GDM1 (cell line): ENCODE results near the gene DIAPH2.
"Not testable (repeated sequence)": the region's sequence is repeated elsewhere in the genome, so short reads cannot be mapped to it uniquely, and the experiment has no call there.

ENCODE experiments used
- DNase-seq: peaks from one replicate; lab custom pipeline; 2025; lab: John Stamatoyannopoulos, UW

Gene DIAPH2

DNA sequence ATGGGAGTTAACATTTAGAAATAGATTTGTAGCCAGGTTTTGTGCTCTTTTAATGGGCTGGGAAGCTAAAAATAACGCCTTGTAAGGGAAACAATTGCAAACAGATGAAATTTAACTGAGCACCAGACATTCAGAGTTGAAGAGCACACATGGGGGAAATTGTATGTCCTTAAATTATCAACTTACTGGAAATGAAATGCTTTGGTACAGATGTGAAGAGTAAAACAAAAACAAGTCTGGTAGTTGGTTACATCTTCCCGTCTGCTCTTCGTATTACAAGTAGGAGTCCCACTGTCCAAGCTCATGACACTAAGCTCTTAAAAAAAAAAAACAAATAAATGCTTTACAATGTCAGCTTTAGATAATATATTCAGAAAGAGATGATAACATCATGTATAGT is 139.5 kb downstream of the DIAPH2 start:
- DNase-seq, result no peak

- no peak for DNase-seq
Observed at GRCh38 chrX:96833333-96833732, 148.7 kb downstream of the DIAPH2 start.

- no peak for DNase-seq
Observed at GRCh38 chrX:96834137-96834536, 149.5 kb downstream of the DIAPH2 start.

- DNase-seq, result no peak
Observed at GRCh38 chrX:96835660-96836289, 151.1 kb downstream of the DIAPH2 start.

DNA sequence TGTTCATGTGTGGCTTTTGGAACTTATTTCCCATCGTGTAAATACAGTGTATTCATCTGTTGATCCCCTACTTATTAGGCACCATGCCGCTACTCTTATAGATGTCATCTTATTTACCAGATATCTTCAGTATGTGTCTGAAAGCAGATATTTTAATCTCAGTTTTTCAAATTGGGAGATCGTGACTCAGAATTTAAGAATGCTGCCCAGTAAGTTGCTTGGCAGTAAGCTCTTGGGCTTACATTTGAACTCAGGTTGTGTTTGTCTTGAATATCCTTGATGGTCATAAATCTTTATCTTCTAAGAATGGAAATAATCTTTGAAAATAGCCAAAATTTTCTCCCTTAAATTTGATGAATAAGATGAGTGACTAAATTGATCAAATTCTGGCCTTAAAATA is 153.2 kb downstream of the DIAPH2 start:
- no peak for DNase-seq

DNA sequence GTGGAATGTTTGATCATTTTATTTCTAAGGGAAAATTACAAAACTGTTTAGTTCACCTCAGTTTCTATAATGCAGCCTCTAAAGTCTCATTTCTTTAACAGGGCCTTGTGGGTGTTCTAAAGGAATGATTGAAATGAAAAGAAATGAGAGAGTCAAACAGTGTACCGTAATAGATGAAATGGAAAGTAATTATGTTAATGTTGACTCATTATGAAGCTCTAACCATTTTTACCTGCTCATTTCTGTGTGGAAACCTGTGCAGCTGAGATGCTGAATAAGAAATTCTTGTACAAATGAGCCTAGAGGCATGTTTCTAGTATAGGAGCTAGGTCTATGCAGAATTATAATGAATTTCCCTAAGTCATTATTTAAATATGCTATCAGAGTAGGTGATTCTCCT is 153.9 kb downstream of the DIAPH2 start:
- no peak for DNase-seq

- no peak for DNase-seq
Observed at GRCh38 chrX:96841325-96841724, 156.7 kb downstream of the DIAPH2 start.

- not testable (repeated sequence) for DNase-seq
Observed at GRCh38 chrX:96841866-96842265, 157.2 kb downstream of the DIAPH2 start.

GRCh38 chrX:96843566-96843965 is 158.9 kb downstream of the DIAPH2 start:
- DNase-seq, result no peak

DNA sequence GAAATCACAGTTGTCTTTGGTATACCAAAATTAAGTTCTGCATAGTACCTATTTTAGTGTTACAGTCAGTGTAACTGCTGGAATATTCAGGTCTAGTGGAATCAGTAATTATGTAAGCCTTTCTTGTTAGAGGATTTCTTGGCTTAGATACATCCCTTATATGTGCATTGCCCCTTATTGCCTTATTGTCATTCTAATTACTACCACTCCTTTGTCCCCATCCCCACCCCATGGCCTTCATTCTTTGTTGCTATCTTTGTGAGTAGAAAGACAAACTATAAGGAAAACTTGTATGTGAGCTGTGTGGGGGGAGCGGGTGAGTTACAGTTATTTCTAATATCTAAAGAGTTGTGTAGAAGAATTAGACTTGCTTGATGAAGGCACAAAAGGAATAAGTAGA is 162.2 kb downstream of the DIAPH2 start:
- DNase-seq, result no peak

GRCh38 chrX:96859422-96859821 is 174.8 kb downstream of the DIAPH2 start:
- DNase-seq, result not testable (repeated sequence)

GRCh38 chrX:96861218-96861617 is 176.6 kb downstream of the DIAPH2 start:
- no peak for DNase-seq

GRCh38 chrX:96861661-96862060 is 177.0 kb downstream of the DIAPH2 start:
- DNase-seq, result no peak

- no peak for DNase-seq
Observed at GRCh38 chrX:96883608-96884007, 199.0 kb downstream of the DIAPH2 start, which contains the start of gene RPA4. Gene RPA4 (plus strand): TSS chrX:96883908. CDS start chrX:96884311, 403 bp downstream.

- no peak for DNase-seq
Observed at GRCh38 chrX:96884027-96884426, 199.4 kb downstream of the DIAPH2 start.

DNA sequence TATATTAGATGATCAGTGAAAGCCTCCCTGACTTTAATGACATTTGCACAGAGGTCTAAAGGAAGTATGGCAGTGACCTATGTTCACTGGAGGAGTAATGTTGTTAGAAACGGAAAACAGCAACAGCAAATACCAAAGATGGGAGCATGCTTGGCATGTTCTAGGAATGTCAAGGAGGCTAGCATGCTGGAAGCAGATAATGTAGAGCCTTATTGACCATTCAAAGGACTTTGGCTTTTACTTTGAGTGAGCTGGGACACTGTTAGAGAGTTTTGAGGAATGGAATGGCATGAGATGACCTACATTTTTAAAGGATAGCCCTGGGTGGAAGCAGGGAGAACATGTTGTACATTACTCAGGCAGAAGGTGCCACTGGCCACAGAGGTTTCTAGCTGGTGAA is 205.1 kb downstream of the DIAPH2 start:
- no peak for DNase-seq

GRCh38 chrX:96906741-96907140 is 222.1 kb downstream of the DIAPH2 start:
- no peak for DNase-seq

- no peak for DNase-seq
Observed at GRCh38 chrX:96907516-96908272, 223.1 kb downstream of the DIAPH2 start.

GRCh38 chrX:96909291-96909690 is 224.6 kb downstream of the DIAPH2 start:
- DNase-seq, result no peak

DNA sequence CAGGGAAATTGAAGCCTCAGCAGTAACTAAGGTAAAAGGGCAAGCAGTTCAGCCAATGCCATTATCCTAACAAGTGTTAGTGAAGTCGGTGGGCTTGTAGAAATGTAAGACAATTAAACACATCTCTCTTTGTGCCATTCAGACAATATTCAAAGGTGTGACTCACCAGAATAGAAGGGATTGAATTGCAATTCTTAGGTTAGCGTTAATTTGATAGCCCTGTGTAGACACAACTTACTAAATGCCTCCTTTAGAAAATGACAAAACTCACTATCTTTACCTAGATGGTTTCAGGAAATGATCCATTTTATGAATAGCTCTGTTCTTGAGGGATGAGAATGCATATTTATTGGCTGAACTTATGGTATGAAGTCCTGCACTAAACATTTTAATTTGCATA is 234.2 kb downstream of the DIAPH2 start:
- no peak for DNase-seq

GRCh38 chrX:96919672-96920071 is 235.0 kb downstream of the DIAPH2 start:
- DNase-seq, result no peak

- peak; percentile 1 for DNase-seq
Observed at GRCh38 chrX:96924581-96924980, 239.9 kb downstream of the DIAPH2 start.

DNA sequence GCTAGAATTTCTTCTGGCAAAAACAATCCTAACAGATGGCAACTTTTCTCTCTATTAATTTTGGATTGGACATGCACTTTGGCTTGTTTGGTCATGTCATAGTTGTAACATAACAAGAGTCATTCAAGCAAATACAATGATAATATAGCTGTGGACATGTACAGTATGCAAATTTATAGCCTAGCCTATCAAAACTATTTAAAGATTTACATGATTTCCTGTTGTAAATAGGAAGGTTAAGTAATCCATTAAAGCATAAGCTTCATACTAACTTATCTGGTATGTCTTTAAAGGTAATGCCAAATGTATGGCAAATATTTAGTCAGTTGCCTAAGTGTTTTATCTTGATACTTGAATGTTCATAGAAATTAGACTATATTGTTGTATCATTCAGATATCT is 244.4 kb downstream of the DIAPH2 start:
- DNase-seq, result no peak

DNA sequence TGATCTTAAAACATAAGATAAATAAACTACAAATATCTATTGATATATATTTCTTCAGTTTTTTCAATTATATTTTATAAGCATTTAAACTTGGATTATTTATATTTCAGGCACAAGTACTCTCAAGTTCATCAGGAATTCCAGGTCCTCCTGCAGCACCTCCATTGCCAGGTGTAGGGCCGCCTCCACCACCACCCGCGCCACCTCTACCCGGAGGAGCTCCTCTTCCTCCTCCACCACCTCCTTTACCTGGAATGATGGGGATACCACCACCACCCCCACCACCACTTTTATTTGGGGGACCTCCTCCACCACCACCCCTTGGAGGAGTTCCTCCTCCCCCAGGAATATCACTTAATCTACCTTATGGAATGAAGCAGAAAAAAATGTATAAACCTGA is 273.1 kb downstream of the DIAPH2 start:
- DNase-seq, result no peak
